Activated T-cell treated with anti-CD3 and anti-CD28 coated beads for 24 hours (primary cell): ENCODE measurements around the gene LRRC71.
A peak's percentile ranks its signal among the peaks of the same experiment; 100 is the strongest.

Experiments used
- DNase-seq: peaks from one replicate; pipeline ENCODE4 v3.0.0-alpha.2; 2020; ENCODE audit warnings: low read depth

LRRC71 gene

DNA sequence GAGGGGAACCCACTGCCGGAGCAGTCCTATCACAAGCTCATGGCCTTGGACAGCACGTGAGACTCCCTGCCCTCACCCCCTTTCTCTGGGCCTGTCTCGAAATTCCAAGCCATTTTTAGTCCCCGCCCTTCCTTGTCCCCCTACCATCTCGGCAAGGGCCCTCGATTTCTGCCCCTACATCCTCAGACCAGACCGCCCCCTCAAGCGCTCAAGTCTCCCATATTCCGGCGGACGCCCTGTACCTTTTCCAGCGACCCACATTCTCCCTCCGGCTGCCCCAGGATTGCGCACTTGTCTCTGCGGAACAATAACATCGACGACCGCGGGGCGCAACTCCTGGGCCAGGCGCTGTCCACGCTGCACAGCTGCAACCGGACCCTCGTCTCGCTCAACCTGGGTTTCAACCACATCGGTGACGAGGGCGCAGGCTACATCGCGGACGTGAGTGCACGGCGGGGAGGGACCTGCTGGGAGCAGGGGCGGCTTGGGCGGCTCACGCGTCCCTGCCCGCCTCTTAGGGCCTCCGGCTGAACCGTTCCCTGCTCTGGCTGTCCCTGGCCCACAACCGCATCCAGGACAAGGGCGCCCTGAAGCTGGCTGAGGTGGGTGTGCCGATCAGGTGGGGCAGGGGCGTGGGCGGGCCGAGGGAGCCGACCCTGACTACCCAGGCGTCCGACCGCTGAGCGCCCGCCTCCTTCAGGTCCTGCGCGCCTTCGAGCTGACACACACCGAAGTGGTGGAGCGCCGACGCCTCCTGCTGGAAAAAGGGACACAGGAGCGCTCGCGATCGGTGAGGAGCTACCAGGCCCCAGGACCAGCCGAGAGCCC is 7.0 kb downstream of the LRRC71 start:
- DNase-seq = peak; percentile 57

DNA sequence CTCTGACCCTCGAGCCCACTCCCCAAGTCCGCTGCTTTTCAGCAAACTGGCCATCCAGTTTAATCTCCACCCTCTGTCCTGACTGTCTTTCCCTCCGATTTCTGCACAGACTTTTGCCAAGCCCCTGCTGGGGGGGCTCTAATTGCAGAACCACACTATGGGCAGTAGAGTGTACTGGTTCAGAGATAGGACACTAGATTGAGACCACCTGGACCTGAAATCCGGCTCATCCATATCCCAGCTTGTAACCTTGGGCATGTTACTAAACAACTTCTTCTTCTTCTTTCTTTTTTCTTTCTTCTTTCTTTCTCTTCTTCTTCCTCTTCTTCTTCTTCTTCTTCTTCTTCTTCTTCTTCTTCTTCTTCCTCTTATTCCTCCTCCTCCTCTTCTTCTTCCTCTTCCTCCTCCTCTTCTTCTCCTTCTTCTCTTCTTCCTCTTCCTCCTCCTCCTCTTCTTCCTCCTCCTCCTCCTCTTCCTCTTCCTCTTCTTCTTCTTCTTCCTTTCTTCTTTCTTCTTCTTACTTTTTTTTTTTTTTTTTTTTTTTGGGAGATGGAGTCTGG is 7.7 kb downstream of the LRRC71 start:
- DNase-seq = no peak

DNA sequence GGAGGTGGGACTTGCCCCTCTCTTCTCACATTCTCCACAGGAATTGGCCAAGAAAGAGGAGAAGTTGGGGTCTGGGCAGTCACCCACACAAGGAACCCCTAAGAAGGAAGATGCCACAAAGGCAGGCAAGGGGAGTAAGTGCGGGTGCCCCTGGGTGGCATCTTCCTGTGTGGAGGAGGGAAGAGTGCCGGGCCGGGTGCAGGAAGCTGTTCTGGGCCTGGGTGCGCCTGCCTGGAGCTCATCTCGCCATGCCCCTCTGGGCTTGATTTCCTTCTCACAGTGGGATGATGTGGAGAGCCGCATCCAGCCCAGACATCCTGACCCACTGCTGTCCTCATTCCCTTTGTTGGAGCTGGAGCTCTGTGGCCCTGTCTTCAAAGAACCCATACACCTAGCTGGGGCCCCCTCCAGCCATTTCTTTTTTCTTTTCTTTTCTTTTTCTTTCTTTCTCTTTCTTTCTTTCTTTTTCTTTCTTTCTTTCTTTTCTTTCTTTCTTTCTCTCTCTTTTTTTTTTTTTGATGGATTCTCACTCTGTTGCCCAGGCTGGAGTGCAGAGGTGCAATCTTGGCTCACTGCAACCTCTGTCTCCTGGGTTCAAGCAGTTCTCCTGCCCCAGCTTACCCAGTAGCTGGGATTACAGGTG is 9.3 kb downstream of the LRRC71 start:
- no peak for DNase-seq

DNA sequence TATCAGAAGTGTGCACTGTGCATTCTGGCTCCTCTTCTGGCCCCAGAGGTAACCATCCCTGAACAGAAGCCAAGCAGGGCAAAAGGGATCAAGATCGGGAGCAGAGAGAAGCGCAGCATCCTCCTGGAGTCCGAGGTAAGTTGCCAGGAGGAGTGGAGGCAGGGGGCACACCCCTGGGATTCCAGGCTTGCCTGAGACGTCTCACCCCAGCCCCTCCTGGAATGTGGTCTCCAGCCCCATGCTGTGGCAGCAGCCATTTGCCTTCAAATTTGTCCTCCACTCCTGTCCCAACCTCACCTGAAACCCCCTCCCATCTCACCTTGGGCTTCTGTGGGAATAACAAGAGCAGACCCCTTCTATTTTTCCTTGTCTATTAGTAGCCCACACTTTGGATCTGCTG is 10.1 kb downstream of the LRRC71 start:
- DNase-seq = no peak

DNA sequence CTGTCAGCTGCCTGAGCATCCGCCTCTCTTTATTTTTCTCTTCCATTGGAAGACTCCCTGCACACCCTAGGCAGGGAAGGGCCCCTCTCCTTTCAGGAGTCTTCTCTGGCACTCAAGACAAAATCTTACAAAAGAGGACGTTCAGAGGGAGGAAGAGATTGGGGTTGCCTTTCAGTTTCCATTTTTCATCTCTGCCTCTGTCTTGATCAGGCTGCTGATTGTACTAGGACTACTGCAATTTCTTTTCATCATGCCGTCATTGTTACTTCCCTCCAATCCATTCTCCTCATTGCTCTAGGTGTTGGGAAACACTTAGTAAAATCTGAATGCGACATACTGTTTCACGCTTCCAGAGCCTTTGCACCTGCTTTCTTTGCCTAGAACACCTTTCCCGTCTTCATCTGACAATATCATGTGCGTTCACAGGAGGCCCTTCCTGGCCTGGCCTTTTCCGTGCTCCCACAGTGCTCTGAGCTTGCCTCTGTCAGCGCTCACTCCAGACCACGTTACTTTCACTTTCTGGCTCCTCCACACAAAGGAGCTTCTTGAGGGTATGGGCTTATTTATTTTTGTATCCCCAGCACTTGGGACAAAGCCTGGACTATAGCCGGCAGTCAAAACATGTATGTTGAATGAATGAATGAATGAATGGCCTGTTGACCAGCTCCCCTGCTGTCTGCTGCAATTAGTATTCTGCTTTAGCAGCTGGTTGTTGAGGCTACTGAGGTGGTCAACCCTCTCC is 10.9 kb downstream of the LRRC71 start:
- DNase-seq = no peak

DNA sequence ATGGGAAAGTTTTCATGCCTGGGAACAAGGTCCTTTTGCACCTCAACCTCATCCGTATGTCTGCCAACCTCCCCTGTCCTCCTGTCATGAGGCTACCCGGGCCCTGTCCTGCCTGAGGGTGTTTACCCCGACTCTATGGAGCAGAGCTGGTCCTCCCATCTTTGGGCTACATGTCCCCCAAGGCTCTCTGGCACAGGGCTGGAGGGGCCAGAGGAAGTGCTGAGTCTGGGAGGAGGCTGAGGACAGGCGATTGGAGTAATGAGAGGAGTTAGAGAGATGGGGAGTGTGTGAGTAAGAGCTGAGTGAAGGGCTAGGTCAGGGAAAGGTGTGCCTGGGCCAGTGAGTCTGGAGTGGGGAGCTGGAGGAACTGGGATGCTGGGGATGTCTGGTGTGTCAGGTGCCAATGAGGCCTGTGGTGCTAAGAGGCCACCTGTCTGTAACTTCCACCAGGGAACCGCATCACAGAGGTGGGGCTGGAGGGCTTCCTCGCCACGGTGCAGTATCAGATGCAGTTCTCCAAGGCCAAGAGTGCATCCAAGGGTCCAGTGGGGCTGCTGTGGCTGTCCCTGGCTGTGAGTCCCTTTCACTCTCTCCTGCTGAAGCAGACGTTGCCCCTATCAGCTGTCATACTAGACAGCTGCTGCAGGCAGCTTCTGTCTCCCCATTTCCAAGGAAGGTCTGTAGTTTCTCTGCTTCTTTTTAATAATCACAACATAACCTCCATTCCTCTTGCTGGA is 11.7 kb downstream of the LRRC71 start:
- DNase-seq = no peak

DNA sequence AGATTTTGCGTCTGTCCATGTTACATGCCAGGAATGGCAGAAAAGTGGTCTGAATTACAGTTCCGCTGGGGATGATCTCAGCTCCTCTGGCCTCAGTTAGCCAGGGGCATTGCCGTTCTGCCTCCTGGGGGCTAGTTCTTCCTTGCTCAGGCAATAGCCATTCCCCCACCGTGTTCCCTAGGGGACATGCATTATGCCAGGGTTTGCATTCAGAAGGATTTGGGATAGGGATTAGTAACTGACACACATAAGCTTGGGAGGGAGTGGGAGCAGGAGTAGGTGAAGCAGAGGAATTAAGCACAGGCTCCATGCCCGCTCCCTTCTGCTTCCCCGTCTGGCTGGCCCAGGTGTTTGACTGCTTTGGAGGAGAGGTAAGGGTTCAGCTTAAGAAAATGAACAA is 12.7 kb downstream of the LRRC71 start:
- DNase-seq = no peak

DNA sequence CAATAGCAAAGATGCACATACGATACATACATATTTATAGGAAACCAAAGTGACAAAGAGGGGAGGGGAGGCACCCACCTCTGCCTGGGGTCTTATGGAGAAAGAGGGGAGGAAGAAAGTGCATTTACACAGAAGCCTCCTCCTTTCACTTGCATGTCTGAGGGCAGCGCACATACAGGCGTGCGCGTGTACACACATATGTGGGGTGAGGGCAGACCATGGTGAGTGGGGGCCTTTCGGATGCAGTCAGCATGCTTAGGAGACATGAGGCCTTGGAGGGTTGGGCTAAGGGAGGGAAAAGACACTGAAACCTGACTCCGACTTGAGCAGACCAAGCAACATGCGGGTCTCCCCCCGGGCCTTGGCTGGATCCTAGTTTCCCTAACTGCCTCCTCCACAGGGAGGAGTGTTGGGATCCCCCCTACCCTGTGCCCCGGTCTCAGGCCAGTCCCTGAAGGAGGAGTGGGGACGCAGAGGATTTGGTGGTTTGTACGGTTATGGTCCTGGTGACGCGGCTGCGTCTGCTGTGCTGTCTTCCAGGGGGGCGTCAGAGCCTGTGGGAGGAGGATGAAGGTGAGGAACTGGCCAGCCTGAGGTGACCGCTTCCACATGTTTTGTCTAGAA is 15.2 kb downstream of the LRRC71 start:
- no peak for DNase-seq

DNA sequence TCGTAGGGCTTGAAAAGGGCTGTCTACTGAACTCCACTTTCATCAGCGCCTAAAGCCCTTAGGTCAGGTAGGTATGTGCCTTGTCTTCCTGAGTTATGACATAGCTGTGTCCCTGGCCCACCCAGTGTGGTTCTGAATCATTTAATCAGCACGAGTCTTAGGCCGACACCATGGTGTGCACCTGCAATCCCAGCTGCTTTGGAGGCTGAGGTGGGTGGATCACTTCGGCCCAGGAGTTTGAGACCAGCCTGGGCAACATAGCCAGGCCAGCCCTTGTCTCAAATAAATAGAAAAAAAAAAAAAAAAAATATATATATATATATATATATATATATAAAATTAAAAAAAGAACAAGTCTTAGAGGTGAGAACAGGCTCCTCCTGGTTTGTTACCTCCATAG is 15.8 kb downstream of the LRRC71 start:
- no peak for DNase-seq

DNA sequence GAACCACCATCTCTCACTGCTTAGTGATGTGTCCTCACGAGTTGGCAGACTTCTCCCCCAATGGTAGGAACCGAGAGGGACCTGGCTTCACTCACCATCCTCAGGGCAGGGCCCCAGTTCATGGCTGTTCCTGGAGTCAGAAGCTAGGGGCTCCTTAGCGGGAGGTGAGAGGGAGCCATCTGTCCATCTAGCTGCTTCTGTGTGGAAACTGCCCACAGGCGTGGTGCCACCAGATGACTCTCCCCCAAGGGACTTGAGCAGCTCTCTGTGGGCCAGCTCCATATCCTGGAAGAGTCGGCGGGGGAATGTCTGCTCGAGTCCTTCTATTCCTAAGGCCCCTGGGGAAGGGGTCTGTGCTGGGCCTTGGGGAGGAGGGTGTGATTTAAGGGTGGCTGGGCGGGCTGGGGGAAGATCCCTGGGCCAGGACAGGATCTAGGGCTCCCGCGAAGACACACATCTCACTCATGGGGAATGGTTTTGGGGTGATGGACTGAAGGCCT is 16.3 kb downstream of the LRRC71 start:
- DNase-seq = no peak

DNA sequence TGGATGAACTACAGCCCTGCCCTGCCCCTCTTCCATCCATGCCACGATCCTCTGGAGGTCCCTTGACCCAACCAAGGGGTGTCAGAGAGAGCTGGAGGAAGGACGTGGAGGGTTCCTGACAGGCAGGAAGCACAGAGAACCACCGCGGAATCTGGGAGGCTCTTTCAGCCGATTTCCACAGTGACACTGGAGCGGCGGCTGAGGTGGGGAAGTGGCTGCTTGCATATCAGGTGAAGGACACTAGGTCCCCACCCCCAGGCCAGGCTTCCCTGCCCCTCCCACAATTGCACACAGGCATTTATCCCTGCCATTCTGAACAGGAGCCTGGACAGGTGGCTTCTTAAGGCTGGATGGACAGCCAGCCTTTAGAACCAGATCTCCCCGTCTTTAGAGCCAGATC is 17.5 kb downstream of the LRRC71 start:
- no peak for DNase-seq

DNA sequence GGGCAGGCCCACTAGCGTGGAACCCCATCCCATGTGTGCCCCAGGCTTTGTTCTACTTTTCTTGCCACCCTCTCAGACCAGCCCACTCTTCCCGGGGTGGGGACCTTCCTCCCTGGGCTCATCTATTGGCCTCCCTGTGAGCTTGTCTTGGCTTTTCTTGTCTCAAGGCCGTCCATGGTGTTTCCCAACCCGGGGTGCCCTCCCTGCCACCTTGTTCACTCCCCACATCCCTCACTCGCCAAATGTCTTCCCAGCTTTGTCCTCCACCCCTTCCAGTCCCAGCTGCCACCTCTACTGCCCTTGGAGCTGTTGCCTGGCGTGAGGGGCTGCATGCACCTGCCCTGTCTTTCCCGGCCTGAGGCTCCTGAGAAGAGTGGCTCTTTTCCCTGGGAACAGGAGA is 18.4 kb downstream of the LRRC71 start:
- DNase-seq = no peak

DNA sequence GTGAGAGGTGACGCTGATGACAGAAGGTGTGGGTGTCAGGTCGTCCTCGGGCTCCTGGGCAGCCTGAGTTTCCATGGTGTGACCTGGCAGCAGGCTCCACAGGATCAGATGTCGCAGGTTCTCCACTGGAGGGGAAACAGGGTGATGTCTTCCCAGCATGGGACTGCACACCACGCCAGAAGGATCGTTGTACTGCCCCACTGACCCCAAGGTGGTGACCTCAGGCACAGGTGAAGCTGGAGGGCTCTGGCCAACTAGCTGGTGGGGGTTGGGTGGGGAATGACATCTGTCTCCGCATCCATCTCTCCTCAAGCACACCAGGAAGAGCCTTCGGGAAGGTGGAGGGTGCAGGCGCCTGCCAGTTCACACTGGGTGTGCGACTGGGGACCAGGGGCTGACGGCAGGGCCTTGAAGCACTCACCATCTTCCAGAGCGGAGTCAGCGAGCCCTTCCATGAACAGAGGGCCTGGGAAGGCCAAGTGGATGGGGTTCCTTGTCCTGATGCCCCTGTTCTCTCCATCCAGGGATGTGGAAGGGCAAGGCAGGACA is 19.4 kb downstream of the LRRC71 start:
- no peak for DNase-seq

DNA sequence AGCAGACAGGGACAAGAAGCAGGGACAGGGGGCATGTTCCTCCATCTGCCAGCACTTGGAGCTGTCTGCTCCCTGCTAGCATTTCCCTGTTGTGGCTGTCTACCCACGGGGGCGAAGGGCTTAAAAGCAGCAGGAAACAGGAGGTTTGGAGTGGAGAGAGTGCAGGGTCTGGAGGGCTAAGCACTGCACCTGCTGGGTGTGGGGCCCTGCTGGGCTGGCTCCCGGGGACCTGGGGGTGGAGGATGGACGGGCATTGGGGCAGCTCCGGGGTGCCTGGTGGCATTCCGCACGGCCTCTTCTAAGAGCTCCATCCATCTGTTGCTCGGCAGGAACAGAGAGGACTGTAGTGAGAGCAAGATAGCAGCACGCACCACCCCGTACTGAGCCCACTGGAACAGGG is 21.2 kb downstream of the LRRC71 start:
- no peak for DNase-seq

DNA sequence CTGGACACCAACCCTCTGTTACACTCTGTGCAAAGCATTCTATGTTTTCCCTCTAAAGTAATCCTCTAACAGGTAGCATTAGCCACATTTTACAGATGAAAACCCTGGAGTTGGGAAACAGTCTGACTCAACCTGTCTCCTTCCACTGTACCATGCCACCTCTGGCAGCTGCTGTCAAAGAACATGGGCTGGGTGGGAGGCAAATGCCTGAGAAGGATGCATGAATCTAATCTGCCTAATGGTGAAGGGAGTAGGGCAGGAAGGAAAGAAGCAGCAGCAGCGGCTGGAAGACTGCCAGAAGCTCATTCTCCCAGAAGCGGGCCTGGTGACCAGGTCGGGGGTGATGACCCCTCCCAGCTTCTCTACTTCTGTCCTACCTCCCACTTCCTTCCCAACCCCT is 21.7 kb downstream of the LRRC71 start:
- no peak for DNase-seq

DNA sequence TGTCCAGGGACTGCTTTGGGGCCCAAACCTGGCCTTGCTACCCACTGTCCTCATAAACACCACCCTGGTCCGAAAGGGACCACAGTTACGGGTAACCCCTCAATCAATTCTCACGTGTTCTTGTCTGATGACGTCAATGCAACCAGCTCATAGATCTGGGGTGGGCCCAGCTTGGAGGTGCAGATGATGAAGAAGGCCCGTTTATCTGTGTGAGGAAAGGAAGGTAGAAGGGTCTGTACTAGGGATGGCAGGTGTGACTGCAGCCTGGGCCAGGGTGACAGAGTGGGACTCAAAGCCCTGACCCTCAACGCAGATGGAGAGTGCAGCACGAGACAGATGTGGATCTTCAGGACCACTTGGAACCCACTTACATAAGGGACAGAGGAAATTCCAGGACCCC is 22.1 kb downstream of the LRRC71 start:
- DNase-seq = no peak

DNA sequence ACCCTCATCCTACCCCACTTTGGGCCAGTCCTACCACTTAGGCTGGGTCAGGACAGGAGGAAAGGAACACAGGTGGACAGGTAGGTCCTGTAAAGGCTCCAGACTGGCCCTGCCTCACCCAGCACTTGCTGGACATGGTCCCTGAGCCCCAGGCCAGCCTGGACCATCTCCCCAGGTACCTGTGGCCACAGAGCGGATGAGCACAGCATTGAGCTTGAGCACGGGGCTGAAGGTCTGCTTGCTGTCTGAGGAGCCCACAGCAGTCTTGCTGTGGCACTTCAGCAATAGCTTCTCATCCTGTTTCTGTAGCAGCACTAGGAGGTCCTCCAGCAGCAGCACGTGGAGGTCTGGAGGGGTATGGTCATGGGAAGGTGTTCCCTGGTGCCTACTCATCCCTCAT is 23.3 kb downstream of the LRRC71 start:
- no peak for DNase-seq

DNA sequence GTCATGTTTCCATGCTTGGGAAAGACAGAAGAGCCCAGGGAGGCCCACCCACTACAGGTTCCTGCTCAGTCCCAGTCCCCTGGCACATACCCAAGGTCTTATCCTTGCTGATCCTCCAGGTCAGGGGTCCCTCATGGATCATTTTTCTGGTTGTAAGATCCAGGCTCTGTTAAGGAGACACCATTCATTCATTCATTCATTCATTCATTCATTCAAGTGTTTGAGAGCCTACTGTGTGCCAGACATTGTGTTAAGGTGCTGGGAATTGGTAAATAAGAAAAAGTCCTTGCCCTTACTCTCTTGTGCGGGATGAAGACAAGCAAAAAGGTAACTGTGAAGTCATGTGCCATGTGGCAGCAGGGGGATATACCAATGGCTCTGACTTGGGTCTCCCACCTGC is 23.8 kb downstream of the LRRC71 start:
- DNase-seq = no peak

DNA sequence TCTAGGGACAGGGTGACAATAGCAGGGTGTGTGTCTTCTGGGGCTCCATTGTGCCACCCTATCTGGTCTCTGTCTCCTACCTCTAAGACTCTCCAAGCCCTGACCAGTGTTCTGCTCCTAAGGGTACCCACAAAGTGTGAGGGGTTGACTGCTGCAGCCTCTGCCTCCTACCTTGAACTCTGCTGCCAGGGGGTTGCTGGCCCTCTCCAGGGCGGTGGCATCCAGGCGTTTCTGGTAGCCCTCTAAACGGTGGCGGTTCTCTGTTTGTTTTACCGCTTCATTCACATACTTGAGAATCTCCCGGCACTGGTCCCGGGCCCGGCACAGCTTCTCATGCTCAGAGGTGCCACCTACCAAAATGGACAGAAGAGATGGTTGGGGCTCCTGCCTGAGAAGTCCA is 24.4 kb downstream of the LRRC71 start:
- DNase-seq = no peak

DNA sequence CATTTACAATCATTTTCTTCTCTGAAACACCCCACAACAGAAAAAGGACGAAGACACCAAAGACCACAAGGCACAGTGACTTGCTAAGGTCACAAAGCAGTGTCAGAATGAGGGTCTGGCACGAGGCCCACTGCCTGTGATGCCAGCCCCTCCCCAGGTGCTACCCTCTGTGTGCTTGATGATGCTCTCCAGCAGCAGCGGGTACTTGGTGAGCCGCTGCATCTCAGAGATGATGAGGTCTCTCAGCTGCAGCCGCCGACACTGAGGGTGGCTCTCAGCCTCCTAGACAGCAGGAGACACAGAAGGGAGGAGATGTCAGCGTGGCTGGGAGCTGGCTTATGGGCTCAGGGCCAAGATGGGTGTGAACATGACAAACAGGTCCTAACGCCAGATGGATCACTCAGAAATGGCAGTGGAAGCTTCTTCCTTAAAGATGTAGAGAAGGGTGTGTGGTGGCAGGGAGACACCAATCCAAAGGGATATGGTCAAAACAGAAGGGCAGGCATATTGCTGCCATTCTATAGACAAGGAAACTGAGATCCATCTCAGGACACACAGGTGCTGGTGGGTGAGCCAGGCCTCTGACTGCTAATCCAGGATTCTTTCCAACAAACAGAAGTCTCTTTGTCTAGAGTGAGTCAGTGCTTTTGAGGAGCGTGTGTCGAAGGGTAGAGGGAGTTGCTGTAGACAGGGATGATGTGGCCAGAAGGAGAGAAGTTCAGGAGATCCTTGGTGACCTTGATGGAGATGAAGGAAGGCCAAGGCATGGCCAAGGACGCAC is 25.6 kb downstream of the LRRC71 start:
- DNase-seq = no peak
